GM21360 (cell line): Measurements from ENCODE around the gene RAP2B.
"Not testable (repeated sequence)": the region's sequence is repeated elsewhere in the genome, so short reads cannot be mapped to it uniquely, and the experiment has no call there.

Experiments
- ATAC-seq: cut with Tn5 transposase; IDR thresholded peaks from one replicate; pipeline ENCODE4 v1.9.1; 2021; ENCODE audit warnings: mild to moderate bottlenecking, moderate library complexity; ENCODE audit not compliant: unreplicated experiment

Gene RAP2B

GRCh38 chr3:153161714-153162512 is at the start of gene RAP2B:
Gene RAP2B (plus strand): TSS chr3:153162226. CDS start chr3:153162694, 468 bp downstream.
- peak; percentile 48 for ATAC-seq

GRCh38 chr3:153113541-153113940 is 48.5 kb upstream of the RAP2B start:
- no peak for ATAC-seq

GRCh38 chr3:153114270-153114669 is 47.8 kb upstream of the RAP2B start:
- not testable (repeated sequence) for ATAC-seq

GRCh38 chr3:153115326-153115725 is 46.7 kb upstream of the RAP2B start:
- no peak for ATAC-seq

- ATAC-seq = no peak
These were observed 34.2 kb upstream of the RAP2B start for GRCh38 chr3:153127788-153128187.

- no peak for ATAC-seq
These were observed 32.6 kb upstream of the RAP2B start for GRCh38 chr3:153129426-153129825.

- ATAC-seq = no peak
These were observed 32.2 kb upstream of the RAP2B start for GRCh38 chr3:153129866-153130265.

GRCh38 chr3:153130312-153130977 is 31.6 kb upstream of the RAP2B start:
- peak; percentile 97 for ATAC-seq

- ATAC-seq = peak; percentile 41
These were observed 24.4 kb upstream of the RAP2B start for GRCh38 chr3:153137626-153138025.

- ATAC-seq = peak; percentile 78
These were observed 23.5 kb upstream of the RAP2B start for GRCh38 chr3:153138276-153139210.

GRCh38 chr3:153142961-153143360 is 19.1 kb upstream of the RAP2B start:
- no peak for ATAC-seq

GRCh38 chr3:153144071-153144470 is 18.0 kb upstream of the RAP2B start:
- no peak for ATAC-seq

GRCh38 chr3:153144779-153145178 is 17.2 kb upstream of the RAP2B start:
- no peak for ATAC-seq

GRCh38 chr3:153145454-153145853 is 16.6 kb upstream of the RAP2B start:
- no peak for ATAC-seq

GRCh38 chr3:153146191-153147053 is 15.6 kb upstream of the RAP2B start:
- no peak for ATAC-seq

GRCh38 chr3:153150991-153151390 is 11.0 kb upstream of the RAP2B start:
- ATAC-seq = no peak

GRCh38 chr3:153155786-153156185 is 6.2 kb upstream of the RAP2B start:
- not testable (repeated sequence) for ATAC-seq

GRCh38 chr3:153158189-153158588 is 3.8 kb upstream of the RAP2B start:
- no peak for ATAC-seq

GRCh38 chr3:153158961-153159735 is 2.9 kb upstream of the RAP2B start:
- no peak for ATAC-seq
